Ureter (tissue), 1 donor: ENCODE data around the gene HOXC12. TPM values are rescaled to one million over a fixed set of nuclear protein-coding genes. Genes with fewer than 3 reads are reported as not detected.

Source experiments
- DNase-seq: peaks from one replicate; pipeline ENCODE4 v3.0.0-alpha.2; 2020; ENCODE audit warnings: low spot score
- total RNA-seq: library from RNA; stranded (reverse); gene quantifications from one replicate; pipeline ENCODE4 v1.2.4, GENCODE V29; 2023
- donor health status: DM: yes; HTN: yes; CAD: no.

HOXC12 gene
- total RNA-seq, 1 donor from 2014 or later: not detected

DNA sequence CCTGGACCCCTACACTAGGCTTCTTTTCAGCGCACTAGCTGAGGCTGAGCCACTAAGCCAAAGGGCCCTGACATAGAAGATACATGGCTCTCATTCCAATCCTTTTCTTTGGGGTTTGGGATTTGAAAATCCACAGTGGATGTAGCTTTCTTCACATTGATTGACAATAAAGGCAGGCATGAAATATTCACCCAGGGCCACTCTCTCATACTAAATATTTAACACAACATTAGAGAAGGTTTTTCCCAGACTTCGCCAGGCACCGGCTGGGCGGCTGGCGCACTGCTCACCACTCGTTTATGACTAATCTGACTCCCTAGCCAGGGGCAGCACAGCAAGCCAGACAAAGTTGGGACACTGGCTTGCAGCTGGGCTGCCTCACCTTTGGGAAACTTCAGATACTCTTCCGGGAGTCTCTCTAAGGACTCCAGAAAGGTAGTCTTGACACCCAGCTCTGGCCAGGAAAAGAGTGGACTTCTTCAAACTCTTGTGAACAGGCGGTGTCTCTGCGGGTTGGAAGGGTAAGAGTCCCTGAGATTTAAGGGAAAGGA lies 17.5 kb downstream of the HOXC12 start:
- DNase-seq: no peak

DNA sequence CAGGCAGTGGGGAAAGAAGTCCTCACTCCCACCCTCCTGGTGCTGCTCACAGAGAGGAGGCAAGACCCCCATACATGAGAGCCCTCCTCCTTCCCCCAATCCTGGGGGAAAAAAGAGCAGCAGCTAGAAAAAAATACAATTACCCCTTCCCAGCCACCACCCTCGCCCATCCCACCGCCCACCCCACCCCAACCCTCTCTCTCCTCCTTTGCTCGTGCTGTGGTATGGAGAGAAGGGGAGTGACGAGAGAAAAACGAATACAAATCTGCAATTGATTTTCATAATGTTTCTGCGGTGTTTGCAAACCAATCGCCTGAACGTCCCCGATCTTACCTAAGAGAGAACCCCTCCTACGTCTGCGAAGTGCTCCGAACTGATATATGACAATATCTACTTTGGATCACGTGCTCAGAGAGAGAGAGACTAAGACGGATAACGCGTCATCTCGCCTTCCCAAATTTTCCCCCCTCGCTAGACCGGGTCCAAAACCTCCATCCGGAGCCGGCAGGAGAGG lies 18.1 kb downstream of the HOXC12 start, which contains the start of gene HOXC11:
HOXC11 (plus strand) TSS at position 405 of the 514 bp plus-strand sequence. CDS start 116 bp downstream, outside the sequence.
- no peak for DNase-seq

DNA sequence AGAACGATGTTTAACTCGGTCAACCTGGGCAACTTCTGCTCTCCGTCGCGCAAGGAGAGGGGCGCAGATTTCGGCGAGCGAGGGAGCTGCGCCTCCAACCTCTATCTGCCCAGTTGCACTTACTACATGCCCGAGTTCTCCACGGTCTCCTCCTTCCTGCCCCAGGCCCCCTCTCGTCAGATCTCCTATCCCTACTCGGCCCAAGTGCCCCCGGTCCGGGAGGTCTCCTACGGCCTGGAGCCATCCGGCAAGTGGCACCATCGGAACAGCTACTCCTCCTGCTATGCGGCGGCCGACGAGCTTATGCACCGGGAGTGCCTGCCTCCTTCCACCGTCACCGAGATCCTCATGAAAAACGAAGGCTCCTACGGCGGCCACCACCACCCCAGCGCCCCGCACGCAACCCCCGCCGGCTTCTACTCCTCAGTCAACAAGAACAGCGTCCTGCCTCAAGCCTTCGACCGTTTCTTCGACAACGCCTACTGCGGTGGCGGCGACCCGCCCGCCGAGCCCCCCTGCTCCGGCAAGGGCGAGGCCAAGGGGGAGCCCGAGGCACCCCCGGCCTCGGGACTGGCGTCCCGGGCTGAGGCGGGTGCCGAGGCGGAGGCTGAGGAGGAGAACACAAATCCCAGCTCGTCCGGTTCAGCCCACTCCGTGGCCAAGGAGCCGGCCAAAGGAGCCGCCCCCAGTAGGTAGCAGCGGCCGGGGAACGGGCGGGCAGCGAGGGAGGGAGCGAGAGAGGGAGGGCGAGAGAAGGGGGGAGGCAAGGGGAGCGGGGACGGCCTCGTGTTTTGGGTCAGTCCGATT lies 18.7 kb downstream of the HOXC12 start:
- DNase-seq: no peak

DNA sequence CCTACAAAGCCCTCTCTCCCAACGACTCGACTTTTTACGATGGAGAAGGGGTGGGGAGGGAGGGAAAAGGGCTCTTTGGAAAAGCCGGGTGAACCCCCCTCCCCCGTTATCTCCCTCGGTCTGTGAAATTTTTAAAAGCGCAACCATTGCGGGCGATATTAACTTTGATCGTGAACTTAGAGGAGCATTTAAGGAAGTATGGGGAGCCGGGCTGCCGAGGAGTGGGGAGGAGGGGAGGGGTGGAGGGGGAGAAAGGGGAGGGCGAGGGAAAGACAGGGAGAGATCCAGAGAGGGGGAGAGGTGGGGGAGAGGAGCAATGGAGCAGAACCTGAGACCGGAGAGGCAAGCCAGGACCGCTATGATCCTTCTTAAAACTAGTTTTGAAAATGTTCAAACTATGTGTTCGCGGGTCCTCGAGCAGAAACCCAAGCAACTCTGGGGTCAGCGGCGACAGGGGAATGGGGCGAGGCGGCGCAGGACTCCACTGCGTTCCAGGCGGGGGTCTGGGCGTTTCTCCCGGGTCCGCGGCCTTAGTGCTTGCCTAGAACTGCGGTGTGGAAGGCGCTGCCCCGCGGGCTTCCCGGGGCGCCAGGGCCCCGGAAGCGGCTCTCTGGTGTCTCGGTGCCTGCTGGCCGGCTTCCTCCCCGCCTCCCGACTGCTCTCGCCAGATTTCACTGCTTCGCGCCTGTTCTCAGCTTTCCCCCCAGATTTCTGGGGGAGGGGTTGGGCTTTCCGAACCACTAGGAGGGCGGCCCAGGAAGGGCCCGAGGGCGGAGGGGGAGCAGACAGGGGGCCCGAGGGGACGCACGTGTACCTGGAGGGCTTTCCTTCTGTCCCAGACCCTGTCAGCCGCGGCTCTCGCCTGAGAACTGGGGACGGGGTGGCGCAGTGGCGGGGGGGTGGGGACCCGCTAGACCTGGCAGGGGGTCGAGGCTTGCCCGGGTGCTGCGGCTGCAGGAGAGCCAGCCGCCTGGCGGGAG lies 19.7 kb downstream of the HOXC12 start, which contains the start of gene HOTAIR:
HOTAIR (minus strand) TSS at position 871 of the 980 bp plus-strand sequence.
- DNase-seq: no peak

DNA sequence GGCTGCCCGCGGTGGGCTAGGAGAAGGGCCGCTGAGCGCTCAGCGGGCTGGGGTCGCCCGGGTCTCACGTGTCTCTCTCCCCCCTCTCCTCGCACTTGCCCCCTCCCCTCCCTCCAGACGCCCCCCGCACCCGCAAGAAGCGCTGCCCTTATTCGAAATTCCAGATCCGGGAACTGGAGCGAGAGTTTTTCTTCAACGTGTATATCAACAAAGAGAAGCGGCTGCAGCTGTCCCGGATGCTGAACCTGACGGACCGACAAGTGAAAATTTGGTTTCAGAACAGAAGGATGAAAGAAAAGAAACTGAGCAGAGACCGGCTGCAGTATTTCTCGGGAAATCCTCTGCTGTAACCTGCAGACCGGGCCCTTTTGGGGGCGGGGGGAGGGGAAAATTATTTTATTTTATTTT lies 20.4 kb downstream of the HOXC12 start:
- no peak for DNase-seq

DNA sequence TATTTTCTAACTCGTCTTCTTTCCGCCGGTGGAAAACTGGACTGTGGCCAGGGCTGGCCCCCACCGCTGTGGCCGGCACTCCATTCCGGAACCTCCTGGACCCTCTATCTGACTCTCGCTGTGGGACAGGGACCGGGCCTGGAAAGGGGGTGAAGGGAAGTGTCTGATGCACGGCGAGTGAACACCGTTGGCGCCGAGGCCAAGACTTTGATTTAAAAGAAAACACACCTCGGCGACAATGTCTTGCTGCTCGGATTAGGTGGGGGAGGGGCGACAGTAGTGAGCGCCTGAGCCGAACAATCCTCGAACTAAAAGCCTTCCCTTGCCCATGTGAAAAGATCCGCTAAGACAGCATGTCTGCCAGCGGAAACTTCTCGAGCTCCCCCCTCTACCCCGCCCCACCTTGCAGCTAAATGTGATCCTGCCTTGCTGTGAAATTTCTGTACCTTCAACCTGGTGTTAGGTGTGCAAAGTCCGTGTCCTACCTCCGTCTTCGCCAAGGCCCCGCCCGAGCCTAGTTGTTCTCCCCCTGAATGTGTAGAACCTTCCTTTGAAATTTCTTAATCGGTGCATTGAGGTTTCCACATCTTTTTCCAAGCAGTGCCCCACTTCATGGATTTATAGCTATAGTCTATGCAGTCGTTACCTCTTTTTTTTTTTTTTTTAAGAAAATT lies 20.9 kb downstream of the HOXC12 start:
- DNase-seq: no peak

DNA sequence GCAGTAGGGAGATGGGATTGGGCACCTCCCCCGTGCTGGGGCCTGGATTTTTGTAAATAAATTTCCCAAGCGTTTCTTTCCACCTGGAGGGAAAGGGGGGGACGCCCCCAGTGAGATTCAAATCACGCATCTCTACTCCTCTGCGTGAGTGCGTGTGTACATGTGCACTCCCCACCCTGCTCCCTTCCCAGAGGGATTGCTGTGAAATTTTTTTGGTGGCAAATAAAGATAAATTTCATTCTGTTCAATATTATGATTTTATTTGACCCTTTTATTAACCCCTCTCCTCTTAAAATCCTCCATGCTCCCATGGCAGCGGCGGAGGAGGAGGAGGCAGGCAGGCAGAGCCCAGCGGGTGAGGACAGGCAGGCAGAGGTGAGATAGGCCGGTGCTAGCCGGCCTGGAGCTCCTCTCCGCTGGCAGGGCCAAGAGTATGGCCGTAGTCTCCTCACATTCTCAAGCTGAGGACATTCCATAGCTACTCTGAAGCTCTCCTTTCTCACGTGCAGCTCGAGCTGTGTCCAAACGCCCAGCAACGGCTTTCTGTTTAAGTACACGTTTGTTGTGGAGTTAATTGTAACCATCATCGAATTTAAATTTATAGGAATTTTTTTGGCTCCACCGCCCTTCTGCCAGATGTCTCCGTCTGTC lies 21.6 kb downstream of the HOXC12 start:
- no peak for DNase-seq

DNA sequence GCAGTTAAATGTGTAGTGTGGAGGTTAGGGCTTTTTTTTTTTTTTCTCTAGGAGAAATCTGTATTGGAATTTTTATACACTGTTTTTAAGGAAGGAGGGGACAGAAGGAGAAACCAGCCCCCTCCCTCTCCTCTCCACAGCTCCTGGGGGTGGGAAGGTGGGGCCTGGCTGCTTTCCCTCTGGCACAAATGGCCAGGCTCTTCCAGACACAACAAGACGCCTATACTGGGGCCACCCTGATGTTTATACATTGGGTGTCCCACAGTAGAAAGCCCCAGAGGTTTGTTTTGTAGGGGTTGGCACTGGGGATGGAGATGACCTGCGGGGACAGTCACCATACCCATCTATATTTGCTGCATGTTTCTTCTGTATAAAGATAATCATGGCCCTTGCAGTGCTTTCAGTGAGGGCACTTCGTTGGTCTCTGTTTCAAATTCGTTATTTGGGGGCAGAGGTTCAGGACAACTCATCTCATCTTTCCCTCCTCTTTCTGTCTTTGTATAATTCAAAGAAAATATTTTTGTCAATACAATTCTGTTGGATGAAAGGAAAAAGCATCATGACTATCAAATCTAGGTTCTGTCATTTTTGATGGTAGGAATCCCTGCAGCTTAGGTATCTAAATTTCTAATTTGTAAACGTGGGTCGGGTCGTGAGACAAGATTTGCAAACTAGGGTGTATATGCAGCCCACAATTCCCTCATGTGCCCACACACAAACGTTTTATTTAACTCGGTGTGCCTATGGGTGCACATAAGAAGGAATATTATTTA lies 22.3 kb downstream of the HOXC12 start:
- no peak for DNase-seq

DNA sequence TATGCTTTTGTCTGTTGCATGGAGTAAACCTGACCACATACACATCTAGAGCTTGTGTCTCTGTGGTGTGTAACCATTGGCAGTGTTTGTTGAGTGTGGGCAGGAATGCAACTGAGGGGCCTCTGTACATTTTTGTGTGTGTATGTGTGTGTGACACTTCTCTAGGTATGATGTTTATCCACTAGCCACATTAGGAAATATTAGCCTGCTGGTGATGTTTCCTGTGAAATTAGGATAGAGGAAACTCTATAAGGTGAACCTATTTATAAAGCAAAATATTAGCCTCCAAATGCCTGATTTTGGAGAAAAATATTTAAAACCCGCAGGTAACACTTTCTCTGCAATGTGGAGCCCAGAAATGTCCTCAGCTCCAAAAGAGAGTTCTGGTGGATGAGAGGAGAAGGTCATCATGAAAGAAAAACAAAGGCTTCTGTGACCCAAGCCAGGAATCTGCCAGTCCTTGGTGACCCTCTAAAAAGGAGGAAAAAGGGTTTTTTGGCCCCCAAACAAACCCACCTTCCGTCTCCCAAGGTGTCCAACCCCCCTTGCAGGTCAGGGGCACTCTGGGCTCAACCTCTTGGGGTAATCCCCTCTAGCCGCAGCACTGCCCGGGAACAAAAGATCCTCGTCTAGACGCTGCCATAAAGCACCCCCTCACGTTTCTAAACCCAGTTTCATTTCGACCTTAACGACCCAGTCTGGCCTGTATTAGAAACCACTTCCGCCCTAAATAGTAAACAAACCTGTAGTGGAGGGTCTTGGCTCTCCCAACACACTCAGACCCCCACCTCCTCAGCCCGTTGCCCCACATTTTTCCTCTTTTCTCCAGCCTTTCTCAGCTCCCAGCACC lies 23.1 kb downstream of the HOXC12 start:
- DNase-seq: no peak

DNA sequence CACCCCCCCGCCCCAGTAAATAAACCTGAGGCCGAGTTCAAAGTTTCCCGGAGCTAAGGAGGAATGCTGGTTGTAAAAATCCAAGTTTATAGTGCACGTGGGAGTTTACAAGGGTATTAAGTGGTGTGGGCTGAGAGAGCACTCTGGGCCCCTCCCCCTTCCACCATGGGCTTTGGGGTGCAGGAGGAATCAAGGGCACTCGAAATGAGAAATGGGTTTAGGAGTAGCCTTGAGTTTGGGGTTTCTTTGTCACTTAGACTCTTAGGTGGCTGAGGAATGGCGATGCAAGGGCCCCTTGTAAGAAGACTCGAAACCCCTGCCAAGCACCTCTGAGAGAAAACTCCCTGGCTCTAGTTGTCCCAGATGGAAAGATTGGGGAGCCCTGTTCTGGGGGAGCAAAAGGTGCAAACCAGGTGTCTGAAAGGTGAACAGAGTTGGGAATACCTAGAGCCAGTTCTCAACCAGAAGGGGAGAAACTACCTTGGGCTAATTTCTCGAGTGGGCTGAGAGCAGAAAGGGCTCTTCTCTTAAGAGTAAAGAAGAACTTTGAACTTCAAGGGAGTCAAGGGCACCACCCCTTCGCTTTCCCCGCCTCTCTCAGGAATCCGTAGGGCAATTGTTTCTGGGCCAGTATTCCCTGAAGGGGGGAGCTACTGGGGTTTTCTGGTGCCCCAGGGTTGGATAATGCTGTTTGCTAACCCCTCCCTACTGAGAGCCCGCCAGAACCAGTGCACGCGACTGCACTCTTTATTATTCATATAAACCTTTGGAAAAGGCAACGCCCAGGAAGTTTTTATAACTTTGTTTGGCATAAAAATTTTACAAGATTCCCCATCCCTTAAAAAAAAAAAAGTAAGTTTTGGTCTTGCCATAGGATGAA lies 24.0 kb downstream of the HOXC12 start:
- no peak for DNase-seq

DNA sequence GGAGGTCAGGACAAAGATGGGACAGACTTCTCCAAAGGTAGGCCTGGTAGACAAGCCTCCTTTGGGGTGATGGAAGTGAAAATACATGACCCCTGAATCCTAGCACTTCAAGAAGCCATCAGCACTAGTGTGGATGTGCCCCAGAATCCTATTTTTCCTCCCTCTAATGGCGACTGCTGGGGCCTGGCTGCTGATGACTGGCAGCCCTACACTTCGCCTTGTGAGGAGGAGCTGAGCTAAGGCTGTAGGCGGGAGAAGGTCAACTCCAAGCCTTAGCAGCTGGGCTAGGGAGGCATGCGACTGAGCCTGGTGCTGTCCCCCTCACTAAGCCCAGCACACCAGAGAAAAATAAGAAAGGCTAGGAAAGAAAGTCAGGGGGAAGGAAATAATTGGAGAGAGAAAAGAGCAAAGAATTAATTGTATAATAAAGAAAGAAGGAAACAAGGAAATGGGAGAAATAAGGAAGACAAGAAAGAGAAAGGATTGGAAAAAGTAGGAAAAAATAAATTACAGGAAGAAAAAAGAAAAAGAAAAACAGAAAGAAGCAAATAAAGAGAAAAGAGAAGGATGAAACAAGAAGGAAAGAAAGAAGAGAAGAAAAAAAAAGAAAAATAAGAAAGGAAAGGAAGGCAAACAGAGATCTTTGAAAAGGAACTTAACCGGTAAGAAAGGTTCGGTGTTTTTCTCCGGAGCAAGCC lies 25.6 kb downstream of the HOXC12 start:
- DNase-seq: no peak

DNA sequence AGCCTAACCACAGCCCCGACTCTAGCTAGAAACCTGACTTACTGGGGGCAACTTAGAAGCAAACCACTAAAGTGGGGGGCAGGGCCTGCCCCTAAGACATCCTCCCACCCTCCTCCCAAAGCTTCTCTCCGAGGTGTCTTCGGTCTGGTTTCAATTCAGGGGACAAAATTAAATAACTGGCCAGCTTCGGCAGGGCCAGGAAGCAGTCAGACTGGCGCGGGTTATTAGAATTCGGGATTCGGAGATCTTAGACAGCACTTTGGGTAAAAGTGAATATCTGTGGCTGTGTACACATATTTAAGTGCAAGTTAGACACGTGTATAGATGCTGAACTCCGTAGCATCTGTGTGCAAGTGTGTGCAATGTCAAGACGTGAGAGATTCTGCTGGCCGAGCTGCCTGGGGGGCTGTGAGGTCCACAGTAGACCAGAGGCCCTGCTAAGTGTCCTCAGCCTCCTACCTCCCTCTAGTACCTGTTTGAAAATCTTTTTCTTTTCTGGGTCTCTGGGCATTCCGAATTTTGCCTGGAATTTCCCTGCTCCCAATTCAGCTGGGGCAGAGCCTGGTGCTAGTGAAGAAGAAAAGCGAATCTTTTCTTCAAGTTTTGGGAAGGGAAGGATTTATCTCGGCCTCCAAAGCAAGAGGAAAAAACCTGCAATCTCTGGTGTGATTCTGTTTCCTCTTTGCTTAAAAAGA lies 26.2 kb downstream of the HOXC12 start:
- no peak for DNase-seq

DNA sequence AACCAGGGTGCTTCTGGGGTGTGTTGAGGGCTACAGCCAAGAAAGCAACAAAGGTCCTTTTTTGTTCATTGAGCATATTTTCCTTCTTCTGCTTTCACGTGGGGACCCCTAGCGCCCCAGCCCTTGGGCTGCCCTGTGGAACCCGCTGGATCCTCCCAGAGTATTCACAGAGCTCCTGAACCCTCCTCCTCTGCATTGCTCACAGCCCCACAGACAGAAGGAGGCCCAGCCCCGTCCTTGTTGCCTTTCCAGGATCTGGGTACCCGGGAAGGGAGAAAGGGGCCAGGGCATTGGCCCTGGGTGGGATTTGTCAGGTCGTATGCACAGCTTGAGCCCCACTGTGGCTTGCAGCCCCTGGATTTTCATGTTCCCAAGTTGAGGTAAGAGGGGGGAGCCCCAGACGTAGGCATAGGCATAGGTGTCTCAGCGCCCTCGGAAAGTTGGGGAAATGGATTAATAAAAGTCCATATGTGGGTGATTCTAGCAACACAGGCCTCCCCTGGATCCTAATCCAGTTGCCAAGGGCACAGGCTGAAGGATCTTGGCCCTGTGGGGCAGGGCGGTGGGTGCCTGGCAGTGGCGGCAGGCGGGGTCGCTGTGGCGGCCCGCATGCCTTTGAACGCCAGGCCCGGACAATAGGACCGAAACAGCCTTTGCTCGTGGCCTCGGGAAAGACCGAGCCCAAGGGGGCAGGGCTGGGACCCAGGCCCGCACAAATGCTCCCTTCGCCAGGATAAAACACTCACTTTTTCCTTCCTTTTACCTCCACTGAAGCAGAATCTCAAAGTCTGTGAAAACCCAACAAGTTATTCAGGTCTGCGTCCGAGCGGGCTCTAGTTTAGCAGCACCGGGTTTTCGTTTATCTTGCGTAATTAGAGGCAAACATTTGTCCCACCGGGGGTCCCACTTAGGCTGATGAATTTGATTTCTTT lies 27.2 kb downstream of the HOXC12 start:
- DNase-seq: no peak

DNA sequence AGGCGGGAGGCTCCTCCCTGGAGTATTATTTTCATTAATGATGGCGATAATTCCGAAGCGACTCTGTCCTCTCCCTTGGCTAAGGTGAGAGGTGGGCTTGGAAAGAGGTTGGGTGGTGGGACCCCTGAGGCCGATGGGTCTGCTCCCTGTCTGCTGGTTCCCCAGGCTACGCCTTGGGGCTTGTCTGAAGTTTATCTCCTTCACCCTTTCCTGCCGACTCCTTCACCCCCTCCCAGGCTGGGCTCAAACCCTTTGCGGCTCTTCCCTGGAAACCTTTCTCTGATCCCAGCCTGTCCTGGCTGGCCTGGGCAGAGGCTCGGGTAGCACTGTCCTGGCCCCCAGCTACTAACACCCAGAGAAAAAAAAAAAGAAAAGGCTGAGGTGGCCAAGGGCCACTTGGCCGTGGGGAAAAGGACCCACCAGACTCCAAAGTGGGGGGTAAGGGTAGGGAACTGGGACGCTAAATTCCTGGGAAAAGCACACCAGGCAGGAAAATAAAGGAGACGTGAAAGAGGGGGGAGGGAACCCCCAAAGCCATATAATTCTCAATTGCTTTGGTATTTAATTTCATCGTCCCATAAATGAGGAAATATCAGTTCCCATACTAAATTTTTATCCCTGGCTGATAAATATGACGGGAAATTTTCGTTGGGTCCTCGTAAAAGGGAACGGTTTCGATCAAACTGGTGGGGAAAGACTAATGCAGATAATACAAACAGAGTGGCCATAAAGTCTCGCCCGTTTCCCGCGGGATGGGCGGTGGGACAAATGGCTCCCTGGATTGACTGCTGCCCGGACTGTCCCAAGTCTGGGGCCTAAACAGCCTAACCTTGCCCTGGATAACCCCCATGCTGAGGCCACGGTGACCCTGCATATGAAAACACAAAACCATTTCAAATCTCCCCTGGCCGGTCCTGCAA lies 28.2 kb downstream of the HOXC12 start:
- no peak for DNase-seq

DNA sequence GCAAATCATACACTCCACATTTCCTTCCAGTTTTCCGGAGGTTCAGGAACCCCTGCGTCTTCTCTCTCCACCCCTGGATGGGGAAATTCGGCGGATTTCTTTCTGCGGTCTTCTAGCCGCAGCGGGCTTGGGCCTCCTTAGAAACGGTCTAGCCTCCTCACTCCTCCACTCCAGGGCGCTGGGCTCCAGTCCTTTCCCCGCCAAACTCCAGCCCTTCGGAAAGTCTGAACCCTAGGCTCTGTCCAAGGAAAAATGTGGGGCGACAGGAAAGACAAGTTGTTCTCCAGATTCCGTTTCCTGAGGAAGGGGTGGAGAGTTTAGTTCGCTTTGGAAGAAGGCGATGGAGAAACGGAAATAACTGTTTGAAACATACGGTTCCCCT lies 28.9 kb downstream of the HOXC12 start:
- no peak for DNase-seq
